BE2C (cell line): ENCODE data around the gene SEL1L3. TPM values are rescaled to one million over a fixed set of nuclear protein-coding genes. Genes with fewer than 3 reads are reported as not detected.
"Not testable (repeated sequence)": the region's sequence is repeated elsewhere in the genome, so short reads cannot be mapped to it uniquely, and the experiment has no call there.

Experiments used
- DNase-seq: peaks from one replicate; pipeline ENCODE4 v3.0.0-alpha.2; 2020
- H3K27me3 ChIP-seq: fragments of 250-450 bp; sonication (Bioruptor Pico); 2 replicates; pipeline ENCODE4 v1.5.1; 2020; ENCODE audit warnings: mild to moderate bottlenecking
- H3K36me3 ChIP-seq: fragments of 250-450 bp; sonication (Bioruptor Pico); 2 replicates; pipeline ENCODE4 v1.5.1; 2020; ENCODE audit warnings: mild to moderate bottlenecking
- H3K4me1 ChIP-seq: fragments of 250-450 bp; sonication (Bioruptor Pico); 2 replicates; pipeline ENCODE4 v1.5.1; 2020
- H3K4me3 ChIP-seq: 2 replicates; pipeline ENCODE4 v1.5.1; 2011; ENCODE audit warnings: low read depth, low read length
- H3K9me3 ChIP-seq: fragments of 250-450 bp; sonication (Bioruptor Pico); 2 replicates; pipeline ENCODE4 v1.5.1; 2020
- polyA plus RNA-seq: library from polyadenylated mRNA; unstranded; fragments of >200 nt; gene quantifications from one replicate; pipeline ENCODE4 v1.2.1, GENCODE V29; 2012; ENCODE audit warnings: low read depth, missing spikeins; ENCODE audit not compliant: insufficient read length, insufficient read depth
- TF ChIP-seq, protein P1 (sequence below): IDR thresholded peaks from 2 replicates; pipeline ENCODE4 v1.5.1; 2012; ENCODE audit warnings: mild to moderate bottlenecking, low read depth, low read length

SEL1L3 gene
- polyA plus RNA-seq: not detected

- Histone ChIP-seq H3K4me1 (no peaks in the 10 kb centered on the region), H3K36me3 (no peaks in the 10 kb centered on the region), H3K4me3 (no peak within 1 kb of the TSS), H3K27me3 (peaks cover 27% of the 10 kb centered on the region), H3K9me3 (no peaks in the 10 kb centered on the region)
- TF ChIP-seq, protein P1, sequence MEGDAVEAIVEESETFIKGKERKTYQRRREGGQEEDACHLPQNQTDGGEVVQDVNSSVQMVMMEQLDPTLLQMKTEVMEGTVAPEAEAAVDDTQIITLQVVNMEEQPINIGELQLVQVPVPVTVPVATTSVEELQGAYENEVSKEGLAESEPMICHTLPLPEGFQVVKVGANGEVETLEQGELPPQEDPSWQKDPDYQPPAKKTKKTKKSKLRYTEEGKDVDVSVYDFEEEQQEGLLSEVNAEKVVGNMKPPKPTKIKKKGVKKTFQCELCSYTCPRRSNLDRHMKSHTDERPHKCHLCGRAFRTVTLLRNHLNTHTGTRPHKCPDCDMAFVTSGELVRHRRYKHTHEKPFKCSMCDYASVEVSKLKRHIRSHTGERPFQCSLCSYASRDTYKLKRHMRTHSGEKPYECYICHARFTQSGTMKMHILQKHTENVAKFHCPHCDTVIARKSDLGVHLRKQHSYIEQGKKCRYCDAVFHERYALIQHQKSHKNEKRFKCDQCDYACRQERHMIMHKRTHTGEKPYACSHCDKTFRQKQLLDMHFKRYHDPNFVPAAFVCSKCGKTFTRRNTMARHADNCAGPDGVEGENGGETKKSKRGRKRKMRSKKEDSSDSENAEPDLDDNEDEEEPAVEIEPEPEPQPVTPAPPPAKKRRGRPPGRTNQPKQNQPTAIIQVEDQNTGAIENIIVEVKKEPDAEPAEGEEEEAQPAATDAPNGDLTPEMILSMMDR: no peak
- no peak for DNase-seq
Measured at GRCh38 chr4:25862411-25863346, at the start of gene SEL1L3. Gene SEL1L3, minus strand, starts transcription at chr4:25862988. Its CDS starts 152 bp downstream, at chr4:25862836.

- Histone ChIP-seq H3K27me3 (no peaks in the 10 kb centered on the region), H3K4me1 (peaks cover 4% of the 10 kb centered on the region), H3K4me3 (no peak overlapping the region), H3K9me3 (no peaks in the 10 kb centered on the region), H3K36me3 (no peaks in the 10 kb centered on the region)
- TF ChIP-seq, protein P1: no peak
- DNase-seq: no peak
Measured at GRCh38 chr4:25911356-25911755, 48.6 kb upstream of the SEL1L3 start.

DNA sequence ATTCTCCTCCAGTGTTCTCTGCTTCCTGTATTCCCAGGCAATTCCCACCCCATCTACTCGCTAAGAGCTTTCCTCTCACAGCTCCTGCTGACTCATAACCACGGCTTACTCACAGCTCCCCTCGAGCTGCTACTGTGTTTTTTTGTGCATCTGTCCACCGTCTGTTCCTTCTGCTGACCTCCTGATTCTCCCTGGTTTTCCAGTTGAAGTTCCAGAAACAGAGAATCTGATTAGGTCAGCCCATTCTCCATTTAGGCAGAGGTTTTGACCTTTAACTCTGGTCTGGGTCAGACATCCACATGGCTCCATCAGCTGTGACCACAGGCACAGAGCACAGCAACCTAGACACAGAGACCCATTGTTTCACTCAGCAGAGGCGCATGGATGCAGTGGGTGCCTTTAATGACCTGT, 45.7 kb upstream of the SEL1L3 start:
- no peak for DNase-seq
- TF ChIP-seq, protein P1: no peak
- Histone ChIP-seq H3K4me3 (no peak overlapping the region), H3K4me1 (peaks cover 4% of the 10 kb centered on the region), H3K27me3 (no peaks in the 10 kb centered on the region), H3K36me3 (no peaks in the 10 kb centered on the region), H3K9me3 (no peaks in the 10 kb centered on the region)

DNA sequence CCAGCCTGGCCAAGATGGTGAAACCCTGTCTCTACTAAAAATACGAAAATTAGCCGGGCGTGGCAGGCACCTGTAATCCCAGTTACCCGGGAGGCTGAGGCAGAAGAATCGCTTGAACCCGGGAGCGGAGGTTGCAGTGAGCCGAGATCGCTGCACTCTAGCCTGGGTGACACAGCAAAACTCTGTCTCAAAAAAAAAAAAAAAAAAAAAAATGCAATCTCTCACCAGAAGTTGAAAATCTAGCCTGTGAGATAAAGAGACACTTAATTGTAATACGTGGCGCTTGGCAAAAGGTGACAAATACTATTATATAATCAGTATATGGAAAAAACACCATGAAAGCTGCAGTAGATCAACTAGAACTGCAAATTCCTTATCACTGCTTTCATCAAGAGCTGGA, 43.3 kb upstream of the SEL1L3 start:
- H3K4me1 ChIP-seq, H3K4me3 ChIP-seq, H3K9me3 ChIP-seq: not testable (repeated sequence)

DNA sequence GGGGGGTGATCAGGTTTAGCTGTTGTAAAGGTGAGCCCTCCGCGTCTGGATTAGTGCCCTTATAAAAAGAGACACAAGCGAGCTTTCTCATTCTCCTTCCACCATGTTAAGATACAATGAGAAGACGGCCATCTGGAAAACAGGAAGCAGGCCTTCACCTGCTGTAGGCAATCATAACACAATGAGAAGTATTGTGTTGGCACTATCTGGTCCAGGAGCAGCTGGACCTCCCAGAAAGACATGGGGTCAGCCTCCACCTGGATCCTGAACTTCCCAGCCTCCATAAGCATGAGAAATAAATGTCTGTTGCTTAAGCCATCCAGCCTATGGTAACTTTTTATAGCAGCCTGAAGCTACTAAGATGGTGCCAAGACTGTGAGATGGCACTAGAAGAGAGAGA, 42.6 kb upstream of the SEL1L3 start:
- H3K9me3 ChIP-seq: no peaks in the 10 kb centered on the region
- no peaks in the 10 kb centered on the region for H3K4me1 ChIP-seq
- no peak for DNase-seq
- TF ChIP-seq, protein P1: no peak
- no peaks in the 10 kb centered on the region for H3K27me3 ChIP-seq
- no peaks in the 10 kb centered on the region for H3K36me3 ChIP-seq
- no peak overlapping the region for H3K4me3 ChIP-seq

More for the DNA sequence above, 43.3 kb upstream of the SEL1L3 start:
- not testable (repeated sequence) for H3K27me3 ChIP-seq, DNase-seq, H3K36me3 ChIP-seq

GRCh38 chr4:25904748-25905082, 41.9 kb upstream of the SEL1L3 start:
- no peaks in the 10 kb centered on the region for H3K36me3 ChIP-seq
- no peaks in the 10 kb centered on the region for H3K27me3 ChIP-seq
- H3K4me1 ChIP-seq: no peaks in the 10 kb centered on the region
- no peak overlapping the region for H3K4me3 ChIP-seq
- H3K9me3 ChIP-seq: no peaks in the 10 kb centered on the region
- TF ChIP-seq, protein P1: no peak
- DNase-seq: no peak
